HCT116 (cell line): ENCODE measurements around the gene ARHGEF10L. TPM values are rescaled to one million over a fixed set of nuclear protein-coding genes. Genes with fewer than 3 reads are reported as not detected.
"Not testable (repeated sequence)": the region's sequence is repeated elsewhere in the genome, so short reads cannot be mapped to it uniquely, and the experiment has no call there.

Experiments used
- ATAC-seq: fragments of 200-7000 bp; cut with Tn5 transposase; 2 replicates; pipeline ENCODE4 v1.9.1; 2020; ENCODE audit warnings: mild to moderate bottlenecking, moderate library complexity
- BruUV-seq: library from RNA; stranded (reverse); fragments of 400-500 nt; replicated peaks from 2 replicates; lab custom pipeline; 2021; lab: Mats Ljungman, UMichigan
- CTCF ChIA-PET: fragments of 300-600 bp; sonication (Branson Sonifier 250); formaldehyde crosslinking; loops from one replicate; lab custom pipeline; 2021; ENCODE audit warnings: antibody characterized with exemption; lab: Charles Lee
- POLR2A ChIA-PET: fragments of 300-600, 350-600 bp; sonication (Branson Sonifier 250); formaldehyde crosslinking; loops from one replicate; lab custom pipeline; 2021; ENCODE audit warnings: antibody characterized with exemption; lab: Charles Lee
- RAD21 ChIA-PET, 2 experiments: fragments of 300-600 bp; sonication (Branson Sonifier 250); formaldehyde crosslinking; loops; one replicate each; lab custom pipeline; 2023; ENCODE audit warnings: low total read pairs in 2 of 2; ENCODE audit not compliant: uncharacterized antibody in 2 of 2, unreplicated experiment in 2 of 2, low non-redundant PET in 1 of 2; lab: Charles Lee
- DNase-seq: peaks from one replicate; pipeline ENCODE4 v3.0.0-alpha.2; 2010; ENCODE audit warnings: low read depth, low spot score
- H2AFZ ChIP-seq: fragments of 200-600 bp; shearing (Covaris generic), sonication (generic); 2 replicates; pipeline ENCODE4 v1.6.1; 2017; ENCODE audit warnings: low read depth, mixed run types, mixed read lengths, antibody characterized with exemption, low read length; ENCODE audit not compliant: poor library complexity, severe bottlenecking
- H3K27ac ChIP-seq: 2 replicates; pipeline ENCODE4 v1.5.1; 2012; ENCODE audit warnings: low read depth, low read length
- H3K27me3 ChIP-seq: fragments of 200-600 bp; sonication (generic); 2 replicates; pipeline ENCODE4 v1.6.1; 2016; ENCODE audit warnings: mixed run types, low read length, mixed read lengths; ENCODE audit not compliant: insufficient read depth
- H3K36me3 ChIP-seq, 2 experiments: fragments of 200-500 bp in 1 of 2; fragments of 200-600 bp in 1 of 2; sonication (Bioruptor generic) in 1 of 2; sonication (generic) in 1 of 2; 2 replicates each; pipeline versions ENCODE4 v1.5.1 to v1.6.1; 2014 to 2016; ENCODE audit warnings: low read length in 2 of 2, inconsistent platforms in 1 of 2, mixed read lengths in 1 of 2, mixed run types in 1 of 2; ENCODE audit not compliant: insufficient read depth in 2 of 2, control insufficient read depth in 1 of 2
- H3K4me1 ChIP-seq, 2 experiments: fragments of 200-600 bp in 1 of 2; sonication (generic) in 1 of 2; 2 replicates each; pipeline versions ENCODE4 v1.5.1 to v1.6.1; 2012 to 2017; ENCODE audit warnings: low read length in 2 of 2, inconsistent platforms in 1 of 2, mild to moderate bottlenecking in 1 of 2, mixed read lengths in 1 of 2, mixed run types in 1 of 2, moderate library complexity in 1 of 2; ENCODE audit not compliant: insufficient read depth in 2 of 2, control insufficient read depth in 1 of 2
- H3K4me2 ChIP-seq: fragments of 200-600 bp; sonication (generic); 2 replicates; pipeline ENCODE4 v1.6.1; 2017; ENCODE audit warnings: mixed run types, low read length, mixed read lengths
- H3K4me3 ChIP-seq, 2 experiments: fragments of 200-600 bp in 1 of 2; sonication (generic) in 1 of 2; replicated peaks in 1 of 2; 2 replicates each; pipeline ENCODE4 v1.5.1; 2011 to 2016; ENCODE audit warnings: low read length in 2 of 2, control low read depth in 1 of 2, low read depth in 1 of 2, mild to moderate bottlenecking in 1 of 2, mixed read lengths in 1 of 2, mixed run types in 1 of 2
- H3K79me2 ChIP-seq: fragments of 200-600 bp; sonication (generic); 2 replicates; pipeline ENCODE4 v1.6.1; 2017; ENCODE audit warnings: mild to moderate bottlenecking, mixed run types, low read length, moderate library complexity, mixed read lengths; ENCODE audit not compliant: insufficient read depth
- H3K9ac ChIP-seq: fragments of 200-600 bp; sonication (generic); 2 replicates; pipeline ENCODE4 v1.6.1; 2016; ENCODE audit warnings: low read length, mixed read lengths
- H3K9me2 ChIP-seq: fragments of 200-600 bp; sonication (generic), shearing (Covaris generic); 2 replicates; pipeline ENCODE4 v1.6.1; 2017; ENCODE audit warnings: mixed run types, mild to moderate bottlenecking, moderate library complexity; ENCODE audit not compliant: insufficient read depth
- H3K9me3 ChIP-seq, 2 experiments: fragments of 200-500 bp in 1 of 2; fragments of 200-600 bp in 1 of 2; sonication (Bioruptor generic) in 1 of 2; sonication (generic) in 1 of 2; 2 replicates each; pipeline ENCODE4 v1.6.1; 2014 to 2017; ENCODE audit warnings: low read length in 2 of 2, mixed read lengths in 2 of 2, inconsistent platforms in 1 of 2, low read depth in 1 of 2, mild to moderate bottlenecking in 1 of 2, mixed run types in 1 of 2, moderate library complexity in 1 of 2; ENCODE audit not compliant: control insufficient read depth in 1 of 2, insufficient read depth in 1 of 2
- H4K20me1 ChIP-seq: fragments of 200-600 bp; sonication (generic), shearing (Covaris generic); 2 replicates; pipeline ENCODE4 v1.6.1; 2017; ENCODE audit warnings: mixed run types, mild to moderate bottlenecking, moderate library complexity; ENCODE audit not compliant: insufficient read depth
- EGR1 ChIP-seq: IDR thresholded peaks from 2 replicates; pipeline ENCODE4 v1.6.1; 2012; ENCODE audit warnings: low read depth
- ELF1 ChIP-seq: IDR thresholded peaks from 2 replicates; pipeline ENCODE4 v1.6.1; 2012; ENCODE audit warnings: low read depth, borderline replicate concordance
- EZH2 ChIP-seq: fragments of 200-600 bp; sonication (generic); IDR thresholded peaks from 2 replicates; pipeline ENCODE4 v1.6.1; 2017; ENCODE audit warnings: antibody characterized with exemption, mixed run types
- JUND ChIP-seq: IDR thresholded peaks from 2 replicates; pipeline ENCODE4 v1.6.1; 2012
- RAD21 ChIP-seq: IDR thresholded peaks from 2 replicates; pipeline ENCODE4 v1.6.1; 2012; ENCODE audit warnings: low read depth, mild to moderate bottlenecking
- SIN3A ChIP-seq: IDR thresholded peaks from 2 replicates; pipeline ENCODE4 v1.6.1; 2012; ENCODE audit warnings: low read depth
- SRF ChIP-seq: IDR thresholded peaks from 2 replicates; pipeline ENCODE4 v1.6.1; 2012; ENCODE audit warnings: low read depth
- YY1 ChIP-seq: IDR thresholded peaks from 2 replicates; pipeline ENCODE4 v1.6.1; 2011; ENCODE audit warnings: low read length, low read depth, moderate library complexity, mild to moderate bottlenecking; ENCODE audit not compliant: insufficient replicate concordance; ENCODE audit errors: extremely low read depth
- ZBTB33 ChIP-seq: IDR thresholded peaks from 2 replicates; pipeline ENCODE4 v1.6.1; 2011; ENCODE audit warnings: mild to moderate bottlenecking, low read length, moderate library complexity; ENCODE audit not compliant: insufficient replicate concordance; ENCODE audit errors: extremely low read depth
- ZFX ChIP-seq: fragments of 450-650 bp; IDR thresholded peaks from 2 replicates; pipeline ENCODE4 v1.6.1; 2017
- ZNF274 ChIP-seq: fragments of 200-500 bp; sonication (Bioruptor generic); IDR thresholded peaks from 2 replicates; pipeline ENCODE4 v1.6.1; 2014; ENCODE audit warnings: mild to moderate bottlenecking, low read depth, low read length, inconsistent platforms
- intact Hi-C: fragments of 100-400 bp; cut with micrococcal nuclease; formaldehyde crosslinking; loops from 2 replicates; pipeline ENCODE4 v1.10.0; 2022
- total RNA-seq: library from RNA; stranded (reverse); gene quantifications from one replicate; pipeline ENCODE4 v1.2.1, GENCODE V29; 2021; ENCODE audit not compliant: unreplicated experiment
- TF ChIP-seq, protein P1 (sequence below): IDR thresholded peaks from 2 replicates; pipeline ENCODE4 v1.6.1; 2012; ENCODE audit warnings: low read depth

The ARHGEF10L gene
- total RNA-seq, 1 experiment from 2014 or later = 14.7 TPM

DNA sequence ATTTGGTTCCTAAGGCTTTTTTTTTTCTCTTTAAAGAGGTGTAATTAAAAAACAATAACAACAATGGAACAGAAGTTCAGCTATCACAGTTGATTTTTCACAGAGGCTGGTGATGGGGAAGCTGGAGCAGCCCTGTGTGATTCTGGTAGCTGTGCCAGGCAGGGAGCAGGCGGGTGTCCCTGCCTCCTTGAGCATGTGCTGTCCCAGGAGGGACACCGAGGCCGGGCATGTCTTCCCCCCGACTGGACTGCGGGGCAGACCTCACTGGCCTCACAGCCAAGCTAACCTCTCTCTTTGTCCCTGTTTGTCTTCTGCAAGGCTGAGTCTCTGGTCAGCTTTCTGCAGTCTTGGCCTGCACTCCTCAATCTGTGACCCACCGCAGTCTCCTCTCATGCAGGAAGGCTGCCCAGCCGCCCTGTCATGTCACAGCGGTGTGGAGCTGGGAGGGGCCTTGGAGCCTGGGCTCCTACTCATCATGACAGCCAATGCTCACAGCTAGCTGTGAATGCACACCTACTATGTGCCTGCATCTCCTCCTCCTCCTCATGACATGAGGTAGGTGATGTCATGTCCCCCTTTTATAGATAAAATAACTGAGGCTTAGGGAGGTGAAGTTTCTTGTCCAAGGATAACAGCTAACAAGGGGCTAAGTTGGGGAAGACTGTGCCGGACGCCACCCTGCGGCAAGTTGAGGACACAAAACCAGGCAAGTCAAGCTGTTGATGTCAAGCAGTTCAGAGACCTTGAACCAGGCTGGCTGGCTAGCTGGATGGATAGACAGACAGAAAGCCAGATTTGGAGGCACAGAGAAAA is 205.4 kb downstream of the ARHGEF10L start (continued):
- TF ChIP-seq, protein P1, sequence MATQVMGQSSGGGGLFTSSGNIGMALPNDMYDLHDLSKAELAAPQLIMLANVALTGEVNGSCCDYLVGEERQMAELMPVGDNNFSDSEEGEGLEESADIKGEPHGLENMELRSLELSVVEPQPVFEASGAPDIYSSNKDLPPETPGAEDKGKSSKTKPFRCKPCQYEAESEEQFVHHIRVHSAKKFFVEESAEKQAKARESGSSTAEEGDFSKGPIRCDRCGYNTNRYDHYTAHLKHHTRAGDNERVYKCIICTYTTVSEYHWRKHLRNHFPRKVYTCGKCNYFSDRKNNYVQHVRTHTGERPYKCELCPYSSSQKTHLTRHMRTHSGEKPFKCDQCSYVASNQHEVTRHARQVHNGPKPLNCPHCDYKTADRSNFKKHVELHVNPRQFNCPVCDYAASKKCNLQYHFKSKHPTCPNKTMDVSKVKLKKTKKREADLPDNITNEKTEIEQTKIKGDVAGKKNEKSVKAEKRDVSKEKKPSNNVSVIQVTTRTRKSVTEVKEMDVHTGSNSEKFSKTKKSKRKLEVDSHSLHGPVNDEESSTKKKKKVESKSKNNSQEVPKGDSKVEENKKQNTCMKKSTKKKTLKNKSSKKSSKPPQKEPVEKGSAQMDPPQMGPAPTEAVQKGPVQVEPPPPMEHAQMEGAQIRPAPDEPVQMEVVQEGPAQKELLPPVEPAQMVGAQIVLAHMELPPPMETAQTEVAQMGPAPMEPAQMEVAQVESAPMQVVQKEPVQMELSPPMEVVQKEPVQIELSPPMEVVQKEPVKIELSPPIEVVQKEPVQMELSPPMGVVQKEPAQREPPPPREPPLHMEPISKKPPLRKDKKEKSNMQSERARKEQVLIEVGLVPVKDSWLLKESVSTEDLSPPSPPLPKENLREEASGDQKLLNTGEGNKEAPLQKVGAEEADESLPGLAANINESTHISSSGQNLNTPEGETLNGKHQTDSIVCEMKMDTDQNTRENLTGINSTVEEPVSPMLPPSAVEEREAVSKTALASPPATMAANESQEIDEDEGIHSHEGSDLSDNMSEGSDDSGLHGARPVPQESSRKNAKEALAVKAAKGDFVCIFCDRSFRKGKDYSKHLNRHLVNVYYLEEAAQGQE = no peak
- TF ChIP-seq EGR1 (no peak), JUND (no peak), EZH2 (no peak), YY1 (no peak), SRF (no peak), ELF1 (no peak), ZFX (no peak)

DNA sequence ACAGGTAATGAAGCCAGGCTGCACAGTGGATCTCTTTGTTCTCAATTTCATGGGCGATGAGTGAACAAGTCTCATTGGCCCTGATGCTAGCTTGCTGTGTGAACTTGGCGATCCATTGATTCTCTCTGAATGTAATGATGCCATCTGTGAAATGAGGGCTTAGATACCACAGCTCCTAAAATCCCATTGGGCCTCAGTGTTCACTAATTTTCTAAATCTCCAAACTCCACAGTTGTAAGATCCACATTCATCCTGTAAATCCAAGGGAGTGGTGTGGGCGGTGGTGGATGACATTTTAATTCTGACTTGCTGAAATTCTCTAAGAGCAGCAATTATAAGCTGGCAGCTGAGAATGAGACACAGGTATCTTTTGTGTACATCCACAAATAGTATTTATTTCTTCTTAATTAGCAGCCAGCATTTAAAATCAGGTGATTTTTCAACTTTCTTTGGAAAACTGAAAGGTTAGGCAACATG is 206.0 kb downstream of the ARHGEF10L start:
- no peaks in the 10 kb centered on the region for H3K4me1 ChIP-seq
- H3K79me2 ChIP-seq = no peaks in the 10 kb centered on the region
- H3K27me3 ChIP-seq = peaks cover 9% of the 10 kb centered on the region; the same call in 1 of the 2 replicates
- no peaks in the 10 kb centered on the region for H3K9me3 ChIP-seq
- ATAC-seq = no peak
- intact Hi-C loops = no loop called here
- DNase-seq = no peak
- no peak overlapping the region for H3K4me3 ChIP-seq
- no peak overlapping the region for H2AFZ ChIP-seq
- CTCF ChIA-PET = no interaction called here
- no peaks in the 10 kb centered on the region for H3K36me3 ChIP-seq
- no peaks in the 10 kb centered on the region for H3K9me2 ChIP-seq
- RAD21 ChIA-PET = no interaction called here
- TF ChIP-seq ZNF274 (no peak), ZBTB33 (no peak), RAD21 (no peak), SIN3A (no peak)
- no peak overlapping the region for H3K9ac ChIP-seq
- H3K27ac ChIP-seq = no peak overlapping the region
- H3K4me2 ChIP-seq = no peak overlapping the region
- BruUV-seq = no TSS peak
- no peaks in the 10 kb centered on the region for H4K20me1 ChIP-seq
- POLR2A ChIA-PET = no interaction called here

- intact Hi-C loops, H3K9ac ChIP-seq, H3K9me3 ChIP-seq, ATAC-seq, H4K20me1 ChIP-seq, H3K36me3 ChIP-seq, BruUV-seq, DNase-seq, H3K27ac ChIP-seq, H3K4me1 ChIP-seq, H3K4me2 ChIP-seq, H2AFZ ChIP-seq, H3K9me2 ChIP-seq, CTCF ChIA-PET, H3K4me3 ChIP-seq, POLR2A ChIA-PET, H3K27me3 ChIP-seq, H3K79me2 ChIP-seq: not testable (repeated sequence)
- RAD21 ChIA-PET = interaction anchor here in 1 of 2 experiments (0.7 kb wide), 1 partner anchor 70 kb away, joined by 3 read pairs; no protein-coding TSS in a partner anchor
These were observed 206.8 kb downstream of the ARHGEF10L start for GRCh38 chr1:17746281-17746680.
